Stimulated activated CD4-positive, alpha-beta T cell treated with anti-CD3 and anti-CD28 coated beads, TNF-alpha, amount 100 ng/mL, for 4 hours (primary cell): ENCODE data around the gene REL.
"Not testable (repeated sequence)": the region's sequence is repeated elsewhere in the genome, so short reads cannot be mapped to it uniquely, and the experiment has no call there.

Experiments used
- DNase-seq, 3 experiments: peaks; one replicate each; pipeline ENCODE4 v3.0.0-alpha.2; 2020; ENCODE audit warnings: low read depth in 3 of 3

REL gene

DNA sequence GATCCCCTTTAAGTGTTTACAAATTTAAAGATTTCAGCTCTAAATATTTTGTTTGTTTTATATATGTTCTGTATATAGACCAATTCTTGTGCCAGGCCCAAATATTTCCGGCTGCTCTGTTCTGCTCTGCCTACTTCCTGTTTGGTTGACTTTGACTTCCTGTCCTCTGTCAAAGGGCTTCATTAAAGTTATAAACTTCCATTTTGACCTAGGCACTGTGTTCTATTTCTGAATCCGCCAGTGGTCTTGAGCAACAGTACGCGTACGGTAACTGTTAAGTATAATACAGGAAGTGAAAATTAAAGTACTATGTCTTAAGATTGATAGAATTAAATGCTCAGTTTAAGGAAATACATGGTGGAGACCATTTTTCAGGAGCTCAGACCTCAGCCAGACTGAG is 13.5 kb upstream of the REL start:
- no peak for DNase-seq

DNA sequence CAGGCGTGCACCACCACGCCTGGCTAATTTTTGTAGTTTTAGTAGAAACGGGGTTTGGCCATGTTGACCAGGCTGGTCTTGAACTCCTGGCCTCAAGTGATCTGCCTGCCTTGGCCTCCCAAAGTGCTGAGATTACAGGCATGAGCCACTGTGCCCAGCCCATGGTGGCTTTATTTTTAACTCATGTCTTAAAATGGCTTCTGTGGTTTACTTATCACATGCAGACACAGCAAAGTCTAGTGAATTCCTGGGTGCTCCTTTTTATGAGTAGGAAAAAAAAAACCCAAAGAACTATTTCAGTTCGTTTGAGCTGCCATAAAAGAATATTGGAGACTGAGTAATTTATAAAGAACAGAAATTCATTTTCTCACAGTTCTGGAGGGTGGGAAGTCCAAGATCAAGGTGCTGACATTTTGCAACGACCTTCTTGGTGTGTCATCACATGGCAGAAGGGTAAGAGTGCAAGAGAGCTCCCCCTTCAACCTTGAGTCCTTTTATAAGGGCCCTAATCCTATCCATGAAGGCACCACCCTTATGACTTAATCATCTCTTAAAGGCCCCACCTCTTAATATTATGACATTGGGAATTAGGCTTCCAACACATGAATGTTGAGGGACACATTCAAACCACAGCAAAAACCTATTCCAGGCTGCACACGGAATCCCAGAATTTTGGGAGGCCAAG is 12.6 kb upstream of the REL start:
- DNase-seq, result no peak

GRCh38 chr2:60872510-60872928 is 8.9 kb upstream of the REL start:
- no peak for DNase-seq

- no peak for DNase-seq
Measured at GRCh38 chr2:60873381-60873780, 8.0 kb upstream of the REL start.

GRCh38 chr2:60875520-60875919 is 5.9 kb upstream of the REL start:
- DNase-seq, result no peak

- DNase-seq, result no peak
Measured at GRCh38 chr2:60880643-60881046, 729 bp upstream of the REL start.

DNA sequence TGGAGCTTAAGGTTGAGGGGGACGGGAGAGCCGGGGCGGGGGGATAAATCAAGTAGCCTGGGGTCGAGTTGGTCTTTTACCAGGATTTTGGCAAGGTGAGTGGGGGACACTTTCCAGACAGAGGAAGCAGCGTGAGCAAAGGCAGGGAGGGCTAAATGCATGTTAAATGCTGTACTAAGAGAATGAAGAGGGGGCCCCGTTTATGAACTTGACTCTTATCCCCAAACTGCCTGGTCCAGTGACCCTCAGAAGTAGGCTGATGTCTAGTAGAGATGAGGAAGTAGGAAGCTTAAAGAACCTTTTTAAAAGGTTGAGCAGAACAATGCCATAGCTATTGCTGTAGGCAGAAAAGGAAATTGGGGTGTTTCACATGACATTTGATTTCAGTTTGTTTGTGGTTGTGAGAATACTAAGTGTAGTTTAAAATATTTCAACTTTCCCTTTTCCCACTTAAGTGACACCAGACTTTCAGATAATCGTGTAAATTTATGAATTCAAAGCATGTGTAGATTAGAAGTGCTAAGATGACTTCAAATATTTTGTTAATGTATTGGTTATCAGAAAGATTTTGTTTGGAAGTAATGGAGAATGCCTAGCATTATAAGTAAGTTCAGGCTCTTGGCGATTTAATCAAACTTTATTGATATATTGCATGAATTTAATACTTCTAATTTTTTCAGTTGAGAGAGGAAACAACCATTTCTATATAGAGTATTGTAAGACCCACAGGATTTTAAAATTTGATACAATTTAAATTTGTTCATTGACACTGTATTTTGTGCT is 1.8 kb downstream of the REL start:
- no peak for DNase-seq

GRCh38 chr2:60883896-60884295 is 2.5 kb downstream of the REL start:
- no peak for DNase-seq

DNA sequence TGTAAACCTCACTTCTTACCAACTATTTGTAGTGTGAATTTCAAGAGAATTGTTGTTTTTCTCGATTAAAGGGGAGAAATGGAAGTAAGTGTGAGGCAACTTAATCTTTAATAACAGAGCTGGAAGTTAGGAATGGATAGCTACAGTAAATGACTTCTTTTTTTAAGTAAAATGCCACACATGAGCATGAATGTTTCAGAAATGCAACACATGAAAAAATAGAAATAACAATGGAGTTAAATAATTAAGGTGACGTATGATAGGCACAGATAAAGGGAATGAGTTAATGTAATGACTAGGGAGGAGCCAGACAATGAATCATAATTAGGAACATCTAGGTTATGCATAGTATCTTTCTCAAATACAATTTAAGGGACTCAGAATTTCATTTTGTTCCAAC is 3.4 kb downstream of the REL start:
- no peak for DNase-seq

DNA sequence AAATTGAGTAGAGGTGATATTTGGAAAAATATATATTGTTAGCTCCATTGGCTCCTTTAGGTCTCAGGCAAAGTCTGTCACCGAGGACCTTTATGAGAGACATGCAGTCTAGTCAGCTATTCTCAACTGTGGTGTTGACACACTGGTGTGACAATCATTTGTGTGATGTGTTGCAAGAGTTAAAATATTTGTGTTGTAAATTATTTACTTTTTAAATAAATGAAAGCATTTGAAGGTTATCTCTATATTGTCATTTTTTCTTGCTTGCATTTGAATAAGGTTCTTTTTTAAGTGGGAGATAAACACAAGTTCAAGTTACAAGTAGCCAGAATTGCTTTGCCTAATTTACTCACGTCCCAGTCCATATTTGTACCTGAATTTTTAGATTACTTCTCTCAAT is 4.3 kb downstream of the REL start:
- DNase-seq, result no peak

GRCh38 chr2:60886991-60887390 is 5.6 kb downstream of the REL start:
- DNase-seq, result no peak

DNA sequence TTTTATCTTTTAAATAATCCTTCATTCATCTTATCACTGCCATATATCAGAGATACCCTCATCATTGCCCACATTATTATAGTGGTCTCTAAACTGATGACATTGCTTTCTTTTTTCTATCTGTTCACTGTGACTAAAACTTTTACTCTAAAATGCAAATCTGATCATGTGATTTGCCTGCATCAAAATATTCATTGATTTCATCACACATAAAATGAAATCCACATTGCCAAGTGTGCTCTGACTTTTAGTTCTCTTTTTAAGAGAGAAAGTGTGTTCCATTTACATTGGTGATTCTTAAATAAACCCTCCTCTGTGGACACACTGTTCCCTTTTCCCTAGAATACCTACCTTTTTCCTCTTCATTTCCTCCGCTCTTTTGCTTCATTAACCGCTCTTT is 7.5 kb downstream of the REL start:
- DNase-seq, result no peak

DNA sequence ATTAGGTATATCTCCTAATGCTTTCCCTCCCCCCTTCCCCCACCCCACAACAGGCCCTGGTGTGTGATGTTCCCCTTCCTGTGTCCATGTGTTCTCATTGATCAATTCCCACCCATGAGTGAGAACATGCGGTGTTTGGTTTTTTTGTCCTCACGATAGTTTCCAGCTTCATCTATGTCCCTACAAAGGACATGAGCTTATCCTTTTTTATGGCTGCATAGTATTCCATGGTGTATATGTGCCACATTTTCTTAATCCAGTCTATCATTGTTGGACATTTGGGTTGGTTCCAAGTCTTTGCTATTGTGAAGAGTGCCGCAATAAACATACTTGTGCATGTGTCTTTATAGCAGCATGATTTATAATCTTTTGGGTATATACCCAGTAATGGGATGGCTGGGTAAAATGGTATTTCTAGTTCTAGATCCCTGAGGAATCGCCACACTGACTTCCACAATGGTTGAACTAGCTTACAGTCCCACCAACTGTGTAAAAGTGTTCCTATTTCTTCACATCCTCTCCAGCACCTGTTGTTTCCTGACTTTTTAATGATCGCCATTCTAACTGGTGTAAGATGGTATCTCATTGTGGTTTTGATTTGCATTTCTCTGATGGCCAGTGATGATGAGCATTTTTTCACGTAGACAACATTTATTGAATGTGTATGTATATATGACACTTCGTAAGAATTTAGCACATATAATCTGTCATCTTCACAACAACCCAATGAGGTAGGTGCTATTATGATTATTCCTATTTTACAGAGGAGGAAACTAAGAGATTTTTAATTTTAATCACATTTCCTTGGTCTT is 8.4 kb downstream of the REL start:
- DNase-seq, result not testable (repeated sequence)

DNA sequence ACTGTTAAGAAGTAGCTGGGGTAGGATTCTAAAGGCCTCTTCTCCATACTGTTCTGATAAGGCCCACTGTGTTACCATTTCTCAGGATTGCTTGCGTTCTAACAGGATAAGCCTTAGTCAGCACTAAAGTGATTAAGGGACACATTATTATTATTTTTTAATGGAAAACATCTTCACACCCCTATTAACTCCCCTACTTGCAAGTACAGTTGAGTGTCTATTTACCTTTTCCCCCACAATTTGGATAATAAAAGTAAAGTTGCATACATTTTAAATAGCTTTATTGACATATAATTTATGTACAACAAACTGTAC is 9.0 kb downstream of the REL start:
- no peak for DNase-seq

GRCh38 chr2:60891180-60891579 is 9.8 kb downstream of the REL start:
- no peak for DNase-seq

GRCh38 chr2:60898567-60898966 is 17.2 kb downstream of the REL start:
- DNase-seq, result no peak

DNA sequence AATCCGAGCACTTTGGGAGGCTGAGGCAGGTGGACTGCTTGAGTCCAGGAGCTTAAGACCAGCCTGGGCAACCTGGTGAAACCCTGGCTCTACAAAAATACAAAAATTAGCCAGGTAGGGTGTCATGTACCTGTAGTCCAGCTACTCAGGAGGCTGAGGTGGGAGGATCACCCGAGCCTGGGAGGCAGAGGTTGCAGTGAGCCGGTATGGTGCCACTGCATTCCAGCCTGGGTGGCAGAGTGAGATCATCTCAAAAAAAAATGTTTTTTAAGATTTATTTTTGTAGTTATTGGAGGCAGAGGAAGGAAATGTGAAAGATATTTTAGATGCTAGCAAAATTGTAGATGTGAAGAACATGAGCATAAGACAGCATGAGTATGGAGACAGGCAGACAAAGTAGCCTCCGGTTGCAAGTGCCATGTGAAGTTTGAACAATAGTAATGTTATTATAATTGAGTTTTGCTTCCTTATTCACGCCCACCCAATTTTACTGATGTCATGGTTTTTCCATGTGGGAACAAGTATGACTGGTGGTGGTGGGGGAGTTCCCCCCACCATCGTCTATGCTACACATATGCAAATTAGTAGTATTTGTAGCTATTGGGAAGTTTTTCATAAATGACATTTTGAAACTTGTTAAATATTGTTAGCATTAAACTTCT is 18.0 kb downstream of the REL start:
- DNase-seq, result peak in 2 of 3 experiments; percentile 45 to 52

- no peak for DNase-seq
Measured at GRCh38 chr2:60899892-60900249, 18.5 kb downstream of the REL start.

GRCh38 chr2:60901296-60901695 is 19.9 kb downstream of the REL start:
- DNase-seq, result not testable (repeated sequence)

GRCh38 chr2:60905867-60906266 is 24.5 kb downstream of the REL start:
- not testable (repeated sequence) for DNase-seq

DNA sequence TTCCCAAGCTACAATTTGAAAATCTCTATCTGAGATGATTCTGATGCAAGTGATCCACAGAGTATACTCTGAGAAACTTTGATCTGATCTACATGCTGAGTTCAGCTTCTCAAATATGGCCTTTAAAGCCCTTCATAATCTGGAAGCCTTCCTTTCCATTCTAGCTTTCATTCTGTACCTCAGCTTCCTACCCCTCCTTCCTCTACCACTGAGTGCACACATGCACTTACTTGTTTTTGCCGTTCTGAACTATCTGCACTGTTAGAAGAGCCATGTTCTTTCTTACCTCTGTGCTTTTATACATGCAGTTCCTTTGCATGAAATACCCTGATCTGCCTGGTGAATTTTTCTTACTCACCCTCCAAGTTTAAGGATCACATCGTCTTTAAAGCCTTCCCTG is 25.0 kb downstream of the REL start:
- no peak for DNase-seq

DNA sequence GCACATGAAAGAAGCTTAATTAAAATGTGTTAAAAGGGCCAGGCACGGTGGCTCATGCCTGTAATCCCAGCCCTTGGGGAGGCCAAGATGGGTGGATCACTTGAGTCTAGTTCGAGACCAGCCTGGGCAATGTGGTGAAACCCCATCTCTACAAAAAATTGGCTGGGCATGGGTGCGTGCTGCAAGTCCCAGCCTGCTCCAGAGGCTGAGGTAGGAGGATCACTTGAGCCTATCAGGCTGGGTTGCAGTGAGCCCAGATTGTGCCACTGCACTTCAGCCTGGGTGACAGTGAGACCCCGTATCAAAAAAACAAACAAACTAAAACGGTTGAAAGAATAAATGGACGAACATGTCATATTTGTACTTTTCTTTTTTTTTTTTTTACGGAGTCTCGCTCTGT is 26.0 kb downstream of the REL start:
- DNase-seq, result no peak
